ENCODE data around the gene ETV3.

ETV3 gene

DNA sequence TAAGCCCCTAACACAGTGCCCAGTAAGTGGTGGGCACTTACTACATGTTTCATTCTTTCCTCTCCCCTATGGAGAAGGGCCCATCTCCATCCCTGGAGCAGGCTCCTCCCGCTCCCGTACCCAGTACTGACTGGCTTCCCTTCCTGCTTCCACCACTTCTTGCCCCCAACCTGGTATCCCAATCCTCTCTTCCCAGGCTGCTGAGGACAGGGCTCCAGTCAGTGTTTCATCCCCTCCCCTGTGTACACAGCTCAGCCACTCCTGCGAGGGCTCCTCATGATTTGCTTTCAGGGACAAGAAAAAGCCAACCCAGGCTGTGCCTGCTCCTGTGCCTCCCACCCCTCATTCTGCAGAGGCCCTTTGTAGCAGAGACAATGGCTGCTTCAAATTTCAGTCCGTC is 20.8 kb upstream of the ETV3 start:
- no peak for DNase-seq

DNA sequence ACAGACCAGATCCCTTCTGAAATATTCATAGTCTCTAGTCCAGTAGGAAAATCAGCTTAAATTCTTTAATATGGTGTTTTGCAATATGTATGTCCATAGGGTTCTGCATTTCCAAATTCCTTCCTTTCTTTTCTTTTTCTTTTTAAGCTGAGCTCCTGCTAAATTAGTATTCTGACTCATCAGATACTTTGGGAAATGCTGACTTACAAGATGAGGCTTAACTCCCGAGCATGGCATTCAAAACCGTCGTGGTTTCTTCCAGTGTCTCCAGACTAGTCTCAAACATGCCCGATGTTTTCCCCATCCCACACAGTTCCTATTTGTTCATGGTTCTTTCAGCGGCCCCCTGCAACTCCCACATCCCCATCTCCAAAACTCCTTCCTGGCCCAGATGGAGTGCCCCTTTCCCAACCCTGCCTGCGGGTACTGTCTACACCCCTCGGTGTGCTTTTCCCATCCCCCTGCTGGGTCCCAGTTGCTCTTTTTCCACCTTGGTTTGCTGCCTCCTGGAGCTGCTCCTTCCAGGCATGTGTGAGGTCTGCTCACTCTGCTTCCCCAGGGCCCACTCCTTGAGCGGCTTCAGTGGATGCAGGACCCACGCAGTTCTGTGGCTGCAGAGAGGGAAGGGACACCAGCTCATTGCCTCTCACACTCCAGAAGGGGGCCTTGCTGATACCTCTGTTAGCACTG is 19.5 kb upstream of the ETV3 start:
- DNase-seq = no peak

DNA sequence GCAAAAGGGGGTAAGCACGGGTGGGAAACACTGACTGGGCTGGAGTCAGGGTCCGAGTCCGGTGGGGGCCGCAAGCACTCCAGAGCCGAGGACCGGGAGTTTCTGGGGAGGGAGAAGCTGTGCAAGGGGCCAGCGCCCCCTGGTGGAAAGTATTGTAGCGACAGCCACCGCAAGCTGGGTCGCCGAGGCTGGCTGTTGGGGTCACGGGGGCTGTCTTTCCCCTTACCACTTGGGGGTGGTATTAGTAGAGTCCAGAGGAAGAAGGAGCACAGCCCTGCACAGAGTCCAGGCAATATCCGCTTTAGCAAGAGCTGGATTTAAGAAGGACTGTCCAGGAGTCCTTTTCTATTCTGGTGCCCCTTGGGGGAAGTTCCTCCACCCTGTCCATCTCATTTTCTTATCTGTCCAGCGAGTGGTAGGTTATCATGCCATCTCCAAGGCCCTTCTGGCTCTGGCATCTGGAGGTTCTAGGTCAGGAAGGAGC is 17.9 kb upstream of the ETV3 start:
- DNase-seq = no peak

DNA sequence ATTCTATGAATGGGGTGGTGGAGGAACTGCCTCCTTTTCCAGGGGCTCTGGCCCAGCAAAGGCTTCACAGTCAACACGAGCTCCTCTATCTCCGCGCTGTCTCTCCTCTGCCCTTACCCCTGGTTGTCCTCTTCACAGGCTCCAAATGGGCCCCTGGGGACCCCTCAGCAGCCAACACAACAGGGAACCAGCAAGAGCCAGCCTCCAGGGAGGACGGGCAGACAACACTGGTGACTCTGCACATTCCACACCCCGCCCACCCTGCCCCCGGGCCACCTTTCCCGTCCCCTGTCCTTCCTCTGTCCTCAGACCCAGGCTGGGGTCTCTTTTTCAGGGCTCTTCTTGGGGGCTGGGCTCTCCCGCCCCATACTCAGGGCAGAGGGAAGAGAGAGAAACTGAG is 17.5 kb upstream of the ETV3 start:
- no peak for DNase-seq

DNA sequence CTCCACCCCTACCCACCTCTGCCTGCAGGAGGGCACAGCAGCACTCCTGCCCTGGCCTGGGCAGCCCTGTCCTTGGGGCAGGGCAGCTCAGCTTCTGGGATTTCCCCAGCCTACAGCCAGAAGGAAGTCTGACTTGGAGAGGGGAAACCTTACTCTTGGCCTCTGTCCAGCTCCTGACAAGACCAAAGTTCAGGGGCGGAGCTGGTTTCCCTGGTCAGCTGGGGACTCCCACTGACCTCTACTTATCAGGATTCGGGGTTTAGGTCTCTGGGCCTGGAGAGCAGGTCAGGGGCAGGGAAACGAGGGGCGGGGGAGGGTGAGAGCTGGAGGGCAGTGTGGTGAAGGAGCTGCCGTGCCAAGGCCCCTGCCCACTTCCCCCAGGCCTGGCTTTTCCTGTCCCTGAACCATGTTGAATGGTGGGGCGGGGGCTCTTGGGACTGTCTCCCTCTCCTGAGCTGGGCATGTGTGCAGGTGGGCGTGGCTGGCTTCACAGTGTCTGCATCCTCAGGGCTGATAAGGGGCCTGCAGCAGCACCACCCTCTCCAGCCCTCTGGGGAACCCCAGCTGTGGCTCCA is 16.8 kb upstream of the ETV3 start:
- no peak for DNase-seq

DNA sequence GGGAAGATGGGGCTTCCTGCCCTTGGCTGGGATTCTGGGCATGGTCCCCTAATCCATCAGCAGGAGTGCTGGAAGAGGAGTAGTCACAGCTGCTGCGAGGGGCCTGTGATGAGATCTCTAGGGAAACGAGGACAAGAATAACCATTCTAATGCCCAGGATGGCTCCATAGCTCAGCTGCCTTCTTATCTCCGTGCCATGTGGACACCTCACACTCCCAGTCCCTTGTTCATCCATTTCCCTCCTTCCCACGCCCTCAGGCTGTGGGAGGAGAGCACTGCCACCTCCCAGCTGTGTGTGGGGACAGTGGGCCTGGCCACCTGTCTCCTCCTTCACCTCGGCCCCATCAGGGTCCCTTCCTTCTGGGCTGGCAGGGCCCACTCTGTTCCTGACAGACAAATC is 16.1 kb upstream of the ETV3 start:
- DNase-seq = no peak

DNA sequence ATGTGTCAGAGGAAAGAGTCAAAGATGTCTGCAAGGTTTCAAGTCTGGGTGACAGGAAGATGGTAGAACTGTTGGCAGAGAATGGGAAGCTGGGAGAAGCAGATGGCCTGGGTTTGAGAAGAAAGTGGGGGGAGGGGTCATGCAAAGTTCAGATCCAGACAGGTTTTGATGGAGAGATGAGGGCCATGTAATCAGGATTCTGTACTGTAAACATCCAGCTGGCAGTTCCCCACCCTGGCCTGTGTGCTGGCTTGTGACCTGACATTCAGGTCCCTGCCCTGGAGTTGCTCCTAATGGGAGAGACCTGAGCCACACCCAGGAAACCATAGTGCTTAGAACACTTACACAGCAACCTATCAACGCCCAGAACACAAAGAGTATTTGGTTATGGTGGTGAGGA is 15.6 kb upstream of the ETV3 start:
- DNase-seq = peak; percentile 6

DNA sequence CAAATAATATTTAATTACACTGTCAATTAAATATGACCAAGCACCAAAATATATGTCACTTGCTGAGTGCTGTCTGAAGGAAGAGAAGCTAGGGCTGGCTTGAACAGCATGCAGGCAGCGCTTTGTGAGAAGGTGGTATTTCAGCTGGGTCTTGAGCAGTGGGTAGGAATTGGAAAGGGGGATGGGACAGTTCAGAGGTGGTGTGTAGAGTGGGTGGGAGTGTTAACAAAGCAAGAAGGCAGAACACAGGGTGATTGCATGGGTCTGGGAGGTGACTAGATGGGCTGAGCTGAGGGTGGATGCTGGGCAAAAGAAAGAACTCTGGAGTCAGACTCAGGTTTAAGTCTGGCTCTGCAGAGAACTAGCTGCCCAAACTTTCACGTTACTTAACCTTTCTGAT is 14.3 kb upstream of the ETV3 start:
- DNase-seq = no peak

DNA sequence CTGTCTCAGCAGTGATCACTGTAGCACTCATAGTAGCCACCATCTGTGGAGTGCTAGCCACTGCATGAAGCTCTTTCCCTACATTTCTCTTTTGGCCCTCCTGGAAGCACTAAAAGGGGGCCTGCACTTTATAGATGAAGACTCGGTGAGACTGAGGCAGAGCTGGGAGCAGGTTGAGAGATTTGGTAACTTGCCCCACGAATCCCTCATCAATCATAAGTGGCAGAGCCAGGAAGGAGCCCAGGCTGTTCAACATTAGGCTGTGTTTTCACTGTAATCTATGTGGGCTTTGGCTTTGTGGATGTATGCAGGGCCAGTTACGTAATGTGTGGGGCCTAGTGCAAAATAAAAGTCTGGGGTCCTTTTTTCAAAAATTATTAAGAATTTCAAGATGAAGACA is 13.3 kb upstream of the ETV3 start:
- DNase-seq = no peak

DNA sequence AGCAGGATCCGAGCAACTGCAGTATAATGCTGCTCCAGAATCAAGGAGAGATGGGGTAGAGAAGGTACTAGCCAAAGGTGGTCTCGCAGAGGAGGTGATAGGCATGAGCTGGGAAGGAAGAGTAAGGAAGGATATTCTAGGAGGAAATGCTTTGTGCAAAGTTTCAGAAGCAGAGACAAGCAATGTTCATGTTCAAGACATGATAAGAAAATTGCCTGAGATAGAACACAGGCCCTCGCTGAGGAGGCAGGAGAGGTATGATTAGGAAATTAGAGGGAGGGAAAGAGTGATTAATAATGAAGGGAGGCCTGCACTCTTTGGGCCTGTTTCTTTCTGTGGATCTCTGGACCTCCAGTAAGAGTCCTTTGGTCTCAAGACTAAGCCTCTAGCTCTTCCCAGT is 12.9 kb upstream of the ETV3 start:
- no peak for DNase-seq

DNA sequence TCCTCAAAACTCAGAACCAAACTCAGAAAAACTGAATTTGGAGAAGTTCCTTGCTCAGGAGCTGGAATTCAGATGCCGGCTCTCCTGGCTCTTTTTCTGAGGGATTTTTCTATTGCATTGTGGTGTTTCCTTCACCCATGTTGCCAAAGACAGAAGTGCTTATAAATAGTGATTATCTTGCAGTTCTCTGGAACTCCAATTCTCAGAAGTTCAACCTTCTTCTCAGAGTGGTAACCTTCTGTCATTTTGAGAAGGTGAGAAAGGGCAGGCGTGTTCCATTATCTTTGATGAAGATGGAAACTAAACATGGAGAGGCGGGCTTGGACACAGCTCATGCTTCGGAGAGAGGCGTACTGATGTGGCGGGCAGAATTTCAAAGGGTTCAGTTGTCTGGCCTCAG is 12.4 kb upstream of the ETV3 start:
- no peak for DNase-seq

DNA sequence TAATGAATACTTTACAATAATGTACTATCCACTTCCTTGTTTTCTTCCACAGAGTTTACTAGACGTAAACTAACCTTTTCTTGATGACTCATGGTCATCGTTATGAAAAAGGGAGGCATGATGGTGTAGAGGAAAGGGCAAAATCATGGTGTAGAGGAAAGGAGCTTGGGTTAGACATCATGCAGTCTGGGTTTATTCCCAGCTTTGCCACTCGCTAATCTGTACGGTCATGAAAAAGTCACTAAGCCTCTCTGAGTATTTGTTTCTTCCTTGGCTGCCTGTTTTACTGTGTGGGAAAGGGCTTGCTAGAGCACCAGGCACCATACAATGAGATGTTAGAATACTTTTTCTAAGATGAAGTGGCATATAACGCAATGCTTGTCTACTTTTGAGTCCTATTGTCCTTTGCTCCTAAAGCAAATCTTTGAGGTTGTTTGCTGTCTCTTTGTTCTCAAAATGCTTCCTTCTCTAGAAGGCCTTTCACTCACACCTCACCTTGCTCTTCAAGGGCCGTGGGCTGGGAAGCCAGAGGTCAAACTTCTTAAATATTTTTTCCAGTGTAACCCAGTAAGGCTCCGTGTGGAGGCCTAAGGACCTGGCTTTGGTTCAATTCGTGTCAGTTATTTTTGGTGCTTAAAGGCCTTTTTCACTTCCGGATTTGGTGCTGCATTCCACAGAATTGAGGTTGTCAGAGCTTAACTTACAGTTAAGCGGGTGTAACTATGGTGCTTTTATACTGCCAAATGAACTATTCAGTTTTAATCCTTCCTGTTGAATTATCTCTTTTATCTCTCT is 9.9 kb upstream of the ETV3 start:
- DNase-seq = no peak

DNA sequence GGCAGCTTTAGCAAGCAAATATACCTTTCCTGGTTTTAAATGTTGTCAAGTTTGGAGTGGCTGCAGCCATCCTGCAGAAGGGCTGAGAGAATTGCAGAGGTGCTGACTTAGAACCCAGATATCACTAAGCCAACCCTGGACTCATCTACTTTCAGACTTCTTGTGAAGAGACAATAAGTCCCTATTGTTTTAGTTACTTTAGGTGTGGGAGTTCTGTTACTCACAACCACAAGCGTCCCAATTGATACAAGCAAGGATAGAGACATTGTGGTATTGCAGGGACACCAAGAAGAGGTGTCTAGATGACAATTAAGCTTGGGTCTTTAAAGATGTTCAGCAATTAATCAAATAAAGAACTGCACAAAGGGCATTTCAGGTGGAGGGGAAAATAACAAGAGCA is 8.8 kb upstream of the ETV3 start:
- DNase-seq = no peak

DNA sequence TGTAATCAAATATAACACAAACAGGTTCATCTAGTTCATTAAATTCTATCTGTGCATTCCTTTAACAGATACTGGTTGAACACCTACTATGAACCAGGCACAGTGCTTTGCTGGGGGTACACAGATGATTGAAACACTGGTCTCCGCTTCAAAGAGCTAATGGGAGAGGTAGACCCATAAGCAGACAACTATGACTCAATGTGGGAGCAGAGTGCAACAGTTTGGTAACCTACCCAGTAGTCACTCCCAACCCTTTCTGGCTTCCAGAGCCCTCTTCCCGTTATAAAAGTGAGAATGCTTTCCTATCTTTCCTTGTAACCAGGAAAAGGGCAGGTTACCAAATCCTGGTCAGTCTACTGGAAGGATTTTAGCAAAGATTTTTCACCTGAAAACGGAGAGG is 8.0 kb upstream of the ETV3 start:
- DNase-seq = no peak

DNA sequence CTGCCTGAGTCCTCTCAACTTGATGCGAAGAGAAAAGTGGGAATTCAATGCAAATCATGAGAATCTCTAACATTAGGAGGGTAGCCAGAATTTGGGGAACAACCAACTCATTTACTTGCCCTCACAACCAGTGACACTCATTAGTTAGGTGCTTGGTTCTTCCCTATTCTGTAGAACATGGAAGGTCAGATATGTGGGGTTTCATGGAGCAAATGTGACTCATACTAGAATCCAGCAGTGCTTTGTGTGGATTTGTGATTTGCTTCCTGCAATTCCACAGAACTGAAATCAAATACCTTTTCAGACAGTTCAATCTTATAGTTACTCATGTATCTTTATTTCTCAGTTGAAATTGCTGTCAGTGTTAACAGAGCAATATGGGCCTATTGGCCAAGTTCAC is 6.9 kb upstream of the ETV3 start:
- DNase-seq = no peak

DNA sequence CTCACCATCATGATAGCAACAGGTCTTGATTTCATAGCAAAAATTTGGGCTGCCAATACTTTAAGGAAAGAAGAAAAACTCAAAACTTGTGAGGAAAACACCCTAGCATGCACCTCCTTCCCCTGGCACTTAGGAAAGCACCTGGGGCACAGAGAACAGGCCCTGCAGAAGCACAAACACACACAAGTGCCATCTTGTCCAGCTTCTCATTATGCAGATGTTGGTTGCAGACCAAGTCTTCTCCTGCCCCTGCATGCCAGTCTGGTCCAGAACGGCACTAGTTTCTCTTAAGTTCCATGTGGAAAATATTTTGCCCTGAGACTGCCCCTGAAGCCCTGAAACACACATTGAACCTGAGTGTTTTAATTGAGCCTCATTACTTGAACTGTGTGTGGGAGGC is 6.3 kb upstream of the ETV3 start:
- no peak for DNase-seq

DNA sequence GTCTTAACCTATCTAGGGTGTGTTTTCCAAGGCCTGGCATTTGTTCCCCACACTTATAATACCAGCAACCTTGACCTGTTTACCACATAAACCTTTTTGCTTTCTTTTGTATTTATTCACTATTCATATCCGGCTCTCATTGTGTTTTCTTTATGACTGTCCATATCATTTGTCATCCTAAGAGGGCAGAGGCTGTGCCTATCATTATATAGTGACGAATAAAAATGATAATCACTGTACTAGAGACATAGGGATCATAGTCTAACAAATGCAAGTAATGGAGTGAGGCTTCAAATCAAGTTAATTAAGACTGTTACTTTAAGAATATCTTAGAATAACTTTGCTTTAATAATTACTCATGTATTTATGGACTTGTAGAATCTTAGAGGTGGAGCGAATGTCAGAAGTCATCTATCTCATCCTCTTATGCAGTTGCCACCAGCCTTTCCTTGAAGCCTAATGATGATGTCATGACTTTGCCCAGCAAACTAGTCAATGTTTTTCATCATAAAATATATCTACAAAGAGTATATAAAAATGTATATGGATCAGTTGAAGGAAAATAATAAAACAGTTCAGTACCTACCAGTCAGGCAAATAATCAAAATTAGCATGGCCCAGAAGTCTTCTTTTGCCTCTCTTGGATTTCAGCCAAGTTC is 4.7 kb upstream of the ETV3 start:
- no peak for DNase-seq

DNA sequence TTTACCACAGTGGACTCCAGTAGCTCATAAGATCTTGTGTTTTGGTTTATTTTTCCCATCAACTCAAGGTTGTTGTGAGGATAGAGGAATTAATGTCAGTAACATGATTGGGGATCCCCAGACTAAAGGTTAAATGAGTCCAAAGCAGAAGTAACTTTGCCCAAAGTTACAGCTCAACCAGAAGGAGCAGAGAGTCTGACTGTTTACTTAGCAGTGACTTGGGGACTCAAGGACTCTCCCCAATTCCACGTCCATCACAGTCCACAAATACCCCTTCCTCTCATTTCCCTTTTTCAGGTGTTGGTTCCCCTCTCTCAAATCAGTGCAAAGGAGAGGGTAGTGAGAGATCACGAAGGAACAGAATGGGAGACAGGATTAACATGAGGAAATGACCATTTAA is 4.0 kb upstream of the ETV3 start:
- DNase-seq = no peak

DNA sequence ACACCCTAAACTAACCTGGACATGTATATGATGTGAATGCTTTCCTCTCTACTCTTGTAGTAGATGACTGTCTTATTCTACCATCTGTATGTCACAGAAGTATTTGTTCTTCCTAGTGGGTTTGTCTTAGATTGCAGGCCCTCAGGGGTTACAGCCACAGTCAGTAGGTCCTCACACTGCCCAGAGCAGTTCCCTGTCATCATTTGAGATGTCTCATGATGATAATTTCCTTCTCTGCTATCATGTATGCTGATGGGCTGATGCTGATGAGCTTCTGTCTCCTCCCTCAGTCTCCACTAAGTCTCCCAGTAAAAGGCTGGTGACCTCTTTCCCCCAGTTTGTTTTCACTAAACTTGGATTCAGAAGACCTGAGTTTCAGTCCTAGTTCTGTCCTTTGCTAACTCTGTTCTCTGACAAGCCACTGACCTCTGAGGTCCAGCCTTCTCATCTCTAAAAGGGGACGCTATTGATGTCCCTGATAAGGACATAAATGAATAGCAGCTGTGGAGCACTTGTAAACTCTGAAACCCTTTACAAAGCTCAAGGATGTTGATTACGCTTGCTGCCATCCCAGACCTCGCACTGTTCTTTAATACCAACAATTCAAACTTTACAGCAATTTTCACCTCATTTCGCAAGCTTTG is 3.1 kb upstream of the ETV3 start:
- no peak for DNase-seq

DNA sequence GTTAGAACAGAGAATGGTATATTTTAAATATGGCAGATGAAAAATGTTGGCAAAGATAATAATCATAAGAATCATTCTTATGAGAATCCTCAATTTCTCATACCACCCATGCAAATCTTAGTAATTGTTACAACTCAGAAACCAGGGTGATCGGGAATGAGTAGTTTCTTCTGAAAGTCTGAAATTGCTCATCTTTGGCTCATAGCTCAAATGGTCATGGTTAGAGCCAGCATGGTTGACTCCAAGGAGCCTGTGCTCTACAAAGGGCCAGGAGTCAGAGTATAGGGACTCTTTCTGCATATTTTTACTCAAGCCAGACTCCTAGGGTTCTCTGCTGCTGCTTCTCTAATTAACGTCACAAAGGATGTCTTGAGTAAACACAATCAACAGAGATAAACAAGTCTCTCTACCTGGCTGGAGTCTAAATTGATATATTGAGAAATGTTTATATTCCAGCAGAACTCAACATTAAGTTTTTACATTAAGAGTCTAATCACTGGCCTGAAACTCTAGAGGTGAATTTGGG is 1.9 kb upstream of the ETV3 start:
- no peak for DNase-seq

DNA sequence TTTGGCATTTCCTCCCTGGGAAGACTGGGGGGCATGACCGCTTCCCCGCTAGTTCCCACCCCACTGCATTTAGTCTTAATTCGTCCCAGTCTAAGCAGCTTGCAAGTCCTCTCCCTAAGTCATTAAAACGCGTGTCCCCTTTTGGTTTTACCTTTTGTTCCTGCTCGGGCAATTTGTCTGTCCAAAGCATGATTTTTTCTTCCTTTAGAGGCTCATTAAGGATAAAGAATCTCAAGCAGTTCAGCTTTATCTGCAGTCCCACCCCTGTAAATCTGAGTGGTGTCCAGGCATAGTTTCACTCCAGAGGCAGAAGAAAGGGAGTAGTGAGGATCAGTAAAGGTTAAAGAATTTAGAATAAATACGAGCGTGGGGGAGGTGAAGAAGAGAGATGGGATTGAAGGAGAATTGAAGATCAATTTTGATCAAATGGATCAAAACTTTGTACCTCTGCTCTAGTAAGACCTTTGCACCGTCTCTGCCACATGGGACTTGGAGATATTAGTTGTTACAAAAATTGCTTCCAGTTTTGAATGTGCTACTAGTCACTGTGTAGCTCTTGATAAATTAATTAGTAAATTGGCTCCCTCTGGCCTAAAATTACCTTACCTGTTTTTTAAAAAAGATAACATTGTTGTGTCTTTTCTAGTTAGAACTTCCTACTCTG is 989 bp upstream of the ETV3 start:
- DNase-seq = no peak

DNA sequence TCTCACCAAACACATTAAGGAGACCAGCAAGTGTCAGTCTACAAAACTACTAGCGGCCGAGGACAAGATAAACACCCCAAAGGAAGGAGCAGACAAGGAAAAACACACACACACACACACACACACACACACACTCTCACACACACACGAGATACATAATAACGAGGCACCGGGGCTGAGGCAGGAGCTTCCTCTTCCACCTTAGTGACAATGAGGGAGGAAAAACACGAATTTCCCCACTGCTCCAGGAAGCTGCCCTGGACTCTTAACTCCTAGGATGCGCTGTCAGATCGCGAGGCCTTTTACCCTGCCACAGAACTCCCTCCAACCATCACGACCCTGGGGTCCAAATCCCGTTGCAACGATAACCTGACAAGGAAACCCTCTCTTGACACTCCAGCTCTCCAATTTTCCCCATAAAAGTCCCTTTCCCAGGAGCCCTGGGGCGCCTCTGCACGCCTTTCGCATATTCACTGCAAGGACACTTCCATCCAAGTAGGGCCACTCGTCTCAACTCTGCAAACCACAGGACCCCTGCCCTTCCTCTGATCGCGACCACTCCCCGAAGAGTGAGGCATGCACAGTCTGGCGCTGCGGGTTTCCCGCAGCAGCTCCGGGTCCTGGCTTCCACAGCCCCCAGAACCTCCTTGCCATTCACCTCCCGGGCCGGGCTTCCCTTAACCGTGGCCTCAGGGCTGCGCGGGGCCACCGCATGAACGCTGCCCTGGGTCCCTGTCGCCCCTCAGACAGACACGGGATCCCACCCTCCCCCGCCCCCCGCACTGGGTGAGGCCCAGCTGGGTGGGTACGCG is 581 bp downstream of the ETV3 start:
- no peak for DNase-seq

Data from DMS 273 treated with DMSO at 0.1 percent for 48 hours (cell line).